Endometrial microvascular endothelial cells (primary cell): ENCODE data around the gene PCID2. TPM values are rescaled to one million over a fixed set of nuclear protein-coding genes. Genes with fewer than 3 reads are reported as not detected.

ENCODE experiments used
- in situ Hi-C: cut with HindIII; loops from 2 replicates; pipeline ENCODE4 v1.10.0; 2017; ENCODE audit warnings: low sequenced_read_pairs, low pct_unique_long_range_greater_than_20kb; ENCODE audit errors: inconsistent ontology term
- total RNA-seq: library from RNA; depleted of rRNA; stranded (reverse); fragments of >200 nt; gene quantifications from one replicate; pipeline ENCODE4 v1.2.3, GENCODE V29; 2015; ENCODE audit errors: inconsistent ontology term

Gene PCID2
- total RNA-seq, 1 donor from 2014 or later = 109 TPM

DNA sequence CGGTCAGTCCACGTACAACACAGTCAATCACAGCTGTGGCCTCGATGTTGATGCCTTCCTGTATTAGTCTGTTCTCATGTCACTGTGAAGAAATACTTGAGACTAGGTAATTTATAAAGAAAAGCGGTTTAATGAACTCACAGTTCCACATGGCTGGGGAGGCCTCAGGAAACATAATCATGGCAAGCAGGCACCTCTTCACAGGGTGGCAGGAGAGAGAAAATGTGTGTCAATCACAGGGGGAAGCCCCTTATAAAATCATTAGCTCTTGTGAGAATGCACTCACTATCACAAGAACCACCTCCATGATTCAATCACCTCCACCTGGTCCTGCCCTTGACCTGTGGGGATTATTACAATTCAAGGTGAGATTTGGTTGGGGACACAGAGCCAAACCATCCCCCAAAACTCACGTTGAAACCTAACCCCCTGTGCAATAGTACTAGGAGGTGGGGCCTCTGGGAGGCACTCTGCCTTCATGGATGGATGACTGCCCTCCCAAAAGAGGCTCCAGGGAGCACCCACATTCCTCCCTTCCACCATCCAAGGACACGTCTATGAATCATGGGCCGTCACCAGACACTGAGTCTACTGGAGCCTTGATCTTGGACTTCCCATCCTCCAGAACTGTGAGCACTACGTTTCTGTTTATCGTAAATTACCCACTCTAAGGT is 52.4 kb downstream of the PCID2 start:
- in situ Hi-C loops = no loop called here

DNA sequence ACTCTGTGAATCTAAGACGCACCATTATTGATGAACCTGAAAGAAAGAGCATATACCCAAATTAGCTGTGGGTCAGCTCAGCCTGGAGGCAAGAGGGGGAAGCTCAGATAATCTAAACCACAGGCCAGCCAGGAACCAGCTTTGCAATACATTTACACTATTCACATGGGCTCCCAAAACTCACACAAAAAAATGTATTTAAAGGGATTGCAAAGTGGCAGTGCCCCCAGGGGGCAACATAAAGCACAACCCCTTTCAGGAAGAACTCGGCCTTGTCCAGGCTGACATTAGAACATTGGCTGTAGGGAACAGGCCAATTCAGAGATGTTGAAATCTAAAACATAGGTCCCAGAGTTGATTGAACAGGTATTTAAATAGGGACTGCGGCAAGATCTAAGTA is 53.3 kb downstream of the PCID2 start:
- in situ Hi-C loops = no loop called here

- in situ Hi-C loops = no loop called here
Observed at GRCh38 chr13:113153810-113154748, 54.4 kb downstream of the PCID2 start.

GRCh38 chr13:113152984-113153809 is 55.3 kb downstream of the PCID2 start:
- in situ Hi-C loops = no loop called here

DNA sequence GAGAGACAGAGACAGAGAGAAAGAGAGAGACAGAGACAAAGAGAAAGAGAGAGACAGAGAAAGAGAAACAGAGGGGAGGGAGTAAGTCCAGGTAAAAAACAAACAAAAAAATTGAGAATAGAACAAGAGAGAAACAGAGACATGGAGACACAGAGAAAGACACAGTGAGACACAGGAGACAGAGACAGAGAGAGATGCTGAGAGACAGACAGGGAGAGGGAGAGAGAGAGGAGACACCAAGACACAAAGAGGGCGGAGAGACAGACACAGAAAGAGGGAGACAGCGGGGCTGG is 55.8 kb downstream of the PCID2 start:
- in situ Hi-C loops = no loop called here

DNA sequence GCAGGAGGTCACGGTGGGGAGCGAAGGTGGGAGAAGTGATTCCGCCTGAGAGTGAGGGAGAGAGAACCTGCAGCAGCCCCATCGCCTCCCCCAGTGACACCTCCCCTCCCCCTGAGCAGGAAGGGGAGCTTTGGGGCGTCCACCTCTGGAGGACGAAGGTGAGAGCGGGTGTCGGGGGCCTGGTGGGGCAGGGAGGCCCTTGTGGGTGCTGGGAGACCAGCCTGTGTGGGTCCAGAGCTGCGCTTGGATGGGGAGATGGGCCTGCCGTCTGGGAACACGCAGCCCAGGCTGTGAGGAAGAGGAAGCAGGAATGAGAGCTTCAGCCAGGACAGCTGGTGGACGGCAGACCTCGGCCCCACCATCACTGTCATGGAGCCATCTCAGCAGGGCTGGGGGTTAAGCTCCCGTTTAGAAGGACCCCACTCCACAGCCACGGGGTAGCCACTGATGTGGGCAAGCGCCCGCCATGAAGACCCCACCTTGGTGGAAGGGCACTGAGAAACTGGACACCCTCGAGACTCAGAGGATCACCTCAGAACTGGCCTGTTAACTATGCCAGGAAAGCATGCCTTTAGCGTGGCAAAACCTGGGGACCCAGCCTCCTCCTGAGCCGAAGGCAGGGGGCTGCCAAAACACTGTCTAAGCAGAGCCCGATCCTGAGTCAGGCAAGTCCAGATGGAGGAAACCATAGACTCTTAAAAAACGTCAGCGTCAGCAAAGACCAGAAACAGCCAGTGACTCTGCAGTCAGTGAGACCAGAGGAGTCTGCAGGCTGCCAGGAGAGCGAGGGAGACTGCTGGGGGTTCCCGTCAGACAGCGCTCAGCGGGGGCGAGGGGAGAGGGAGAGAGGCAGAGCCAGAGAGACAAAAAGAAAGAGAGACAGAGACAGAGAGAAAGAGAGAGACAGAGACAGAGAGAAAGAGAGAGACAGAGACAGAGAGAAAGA is 56.5 kb downstream of the PCID2 start:
- in situ Hi-C loops = no loop called here

- in situ Hi-C loops = no loop called here
Observed at GRCh38 chr13:113150550-113151365, 57.7 kb downstream of the PCID2 start.

DNA sequence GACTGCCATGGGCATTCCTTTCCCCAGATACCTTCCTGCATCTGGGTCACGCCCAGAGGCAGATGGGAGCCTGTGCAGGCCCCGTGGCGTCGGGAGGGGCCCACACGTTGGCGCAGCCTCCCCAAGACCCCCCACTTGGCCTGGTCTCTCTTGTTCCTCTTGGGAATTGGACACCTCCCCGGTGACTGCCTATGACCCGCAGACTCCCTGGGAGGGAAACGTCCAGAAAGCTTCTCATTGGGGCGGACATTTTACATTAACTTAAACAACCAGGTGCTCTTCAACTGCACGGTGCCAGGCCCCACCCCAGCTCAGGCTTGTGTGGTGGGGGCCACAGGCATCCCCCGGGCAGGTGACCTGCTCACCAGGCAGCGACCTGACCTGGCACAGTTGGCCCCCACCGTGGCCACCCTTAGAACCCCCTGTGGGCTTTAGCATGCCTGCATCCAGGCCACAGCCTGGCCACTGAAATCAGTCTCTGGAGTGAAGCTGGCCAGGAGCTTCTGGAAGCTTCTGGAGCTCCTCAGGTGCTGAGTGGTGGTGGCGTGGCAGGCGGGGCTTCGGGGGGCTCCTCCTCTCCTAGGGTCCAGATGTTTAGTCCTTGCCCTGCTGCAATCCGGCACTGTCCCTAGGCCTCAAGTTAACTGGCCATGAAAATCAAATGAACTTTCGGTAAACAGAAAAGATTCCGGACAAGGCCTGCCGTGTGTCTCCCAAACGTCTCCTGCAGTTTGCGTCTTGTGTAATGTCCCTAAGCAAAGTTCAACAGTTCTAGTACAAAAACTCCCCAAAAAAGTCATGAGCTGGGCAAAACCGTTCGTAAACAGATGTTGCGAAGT is 58.5 kb downstream of the PCID2 start:
- in situ Hi-C loops = no loop called here

DNA sequence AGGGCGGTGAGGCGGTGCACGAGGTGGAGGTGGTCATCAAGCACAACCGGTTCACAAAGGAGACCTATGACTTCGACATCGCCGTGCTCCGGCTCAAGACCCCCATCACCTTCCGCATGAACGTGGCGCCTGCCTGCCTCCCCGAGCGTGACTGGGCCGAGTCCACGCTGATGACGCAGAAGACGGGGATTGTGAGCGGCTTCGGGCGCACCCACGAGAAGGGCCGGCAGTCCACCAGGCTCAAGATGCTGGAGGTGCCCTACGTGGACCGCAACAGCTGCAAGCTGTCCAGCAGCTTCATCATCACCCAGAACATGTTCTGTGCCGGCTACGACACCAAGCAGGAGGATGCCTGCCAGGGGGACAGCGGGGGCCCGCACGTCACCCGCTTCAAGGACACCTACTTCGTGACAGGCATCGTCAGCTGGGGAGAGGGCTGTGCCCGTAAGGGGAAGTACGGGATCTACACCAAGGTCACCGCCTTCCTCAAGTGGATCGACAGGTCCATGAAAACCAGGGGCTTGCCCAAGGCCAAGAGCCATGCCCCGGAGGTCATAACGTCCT is 59.4 kb downstream of the PCID2 start:
- in situ Hi-C loops = no loop called here

DNA sequence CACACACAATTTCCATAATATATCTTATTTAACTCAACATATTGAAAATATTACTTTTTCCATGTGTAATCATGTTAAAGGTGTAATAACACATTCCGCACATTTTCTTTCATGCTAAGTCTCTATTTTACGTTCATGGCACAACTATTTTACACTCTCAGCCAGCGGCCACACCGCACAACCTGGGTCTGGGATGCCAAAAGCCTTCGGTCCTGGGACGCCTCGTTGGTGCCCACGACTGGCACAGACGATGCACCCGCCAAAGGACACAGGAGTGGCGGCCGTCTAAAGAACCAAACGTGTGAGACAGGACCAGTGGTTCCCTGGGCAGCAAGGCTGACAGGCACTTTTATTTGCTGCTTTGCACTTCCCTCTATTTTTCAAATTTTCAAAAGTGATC is 60.1 kb downstream of the PCID2 start:
- in situ Hi-C loops = no loop called here

DNA sequence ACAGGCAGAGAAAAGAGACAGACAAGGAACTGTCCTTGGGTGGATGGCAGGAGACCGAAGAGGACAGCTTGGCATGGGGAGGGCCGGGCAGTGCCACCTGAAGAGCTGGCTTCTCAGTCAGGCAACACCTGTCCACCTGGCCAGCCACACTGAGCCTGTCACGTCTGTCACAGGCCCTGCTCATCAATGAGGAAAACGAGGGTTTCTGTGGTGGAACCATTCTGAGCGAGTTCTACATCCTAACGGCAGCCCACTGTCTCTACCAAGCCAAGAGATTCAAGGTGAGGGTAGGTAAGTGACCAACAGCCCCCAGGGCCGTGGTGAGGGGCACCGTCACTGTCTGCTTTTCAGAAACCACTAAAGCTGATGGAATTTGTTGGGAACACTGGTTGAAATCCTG is 61.3 kb downstream of the PCID2 start:
- in situ Hi-C loops = no loop called here

DNA sequence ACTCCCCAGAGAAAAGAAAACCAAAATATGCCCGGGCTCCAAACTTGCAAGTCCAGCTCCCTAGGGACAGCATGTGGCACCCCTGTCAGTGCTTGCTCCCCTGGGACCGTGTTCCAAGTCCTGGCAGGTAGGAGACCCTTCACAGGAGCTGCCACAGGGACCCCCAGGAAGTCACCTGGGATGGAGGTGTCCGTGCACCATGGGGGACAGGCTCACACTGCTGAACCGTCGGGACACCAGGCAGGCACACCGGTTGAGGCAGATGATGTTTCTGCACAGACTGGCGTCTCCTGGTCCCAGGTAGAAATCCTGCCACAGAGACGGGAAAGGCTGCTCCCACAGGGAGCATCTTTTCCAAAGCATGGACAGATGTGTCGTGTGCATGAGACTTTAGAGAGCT is 61.7 kb downstream of the PCID2 start:
- in situ Hi-C loops = no loop called here

- in situ Hi-C loops = no loop called here
Observed at GRCh38 chr13:113145911-113146598, 62.4 kb downstream of the PCID2 start.

- in situ Hi-C loops = no loop called here
Observed at GRCh38 chr13:113145496-113145895, 63.0 kb downstream of the PCID2 start.

DNA sequence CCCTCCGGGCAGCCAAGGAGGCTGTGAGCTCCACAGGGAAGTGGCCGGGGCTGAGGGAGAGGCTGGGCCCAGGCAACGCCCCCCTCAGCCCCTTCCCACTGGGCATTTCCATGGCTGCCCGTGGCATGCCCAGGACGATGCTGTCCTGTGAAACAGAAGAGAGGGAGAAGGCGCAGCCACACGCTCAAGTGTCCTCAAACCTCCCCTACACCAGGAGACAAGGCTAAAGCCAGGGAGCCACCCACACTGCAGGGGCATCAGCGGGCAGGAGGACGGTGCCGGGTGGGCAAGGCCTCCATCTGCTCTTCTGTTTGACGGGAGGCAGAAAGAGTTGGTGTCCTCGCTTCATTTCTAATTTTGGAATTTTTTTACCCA is 64.2 kb downstream of the PCID2 start:
- in situ Hi-C loops = no loop called here
